Thyroid gland (tissue), 4 donors: Measurements from ENCODE around the gene FOSL1. TPM values are rescaled to one million over a fixed set of nuclear protein-coding genes. Genes with fewer than 3 reads are reported as not detected.

ENCODE experiments used
- DNase-seq, 2 donors: peaks; one replicate each; pipeline ENCODE4 v3.0.0-alpha.2; 2019
- H3K27ac ChIP-seq, 3 donors: fragments of 200-600 bp; sonication (generic); 1 replicate in 2 of 3; 2 replicates in 1 of 3; pipeline ENCODE4 v1.5.1; 2016 to 2019; ENCODE audit warnings: mild to moderate bottlenecking in 1 of 3, moderate library complexity in 1 of 3
- H3K27me3 ChIP-seq: fragments of 200-600 bp; sonication (generic); one replicate; pipeline ENCODE4 v1.5.1; 2019
- H3K36me3 ChIP-seq, 2 donors: fragments of 200-600 bp; sonication (generic); one replicate each; pipeline ENCODE4 v1.5.1; 2016 to 2019
- H3K4me1 ChIP-seq, 2 donors: fragments of 200-600 bp; sonication (generic); one replicate each; pipeline ENCODE4 v1.5.1; 2017 to 2019
- H3K4me3 ChIP-seq, 3 donors: fragments of 200-600 bp; sonication (generic); replicated peaks in 1 of 3; 1 replicate in 2 of 3; 2 replicates in 1 of 3; pipeline ENCODE4 v1.5.1; 2016; ENCODE audit warnings: mild to moderate bottlenecking in 1 of 3
- H3K9me3 ChIP-seq: fragments of 200-600 bp; sonication (generic); one replicate; pipeline ENCODE4 v1.5.1; 2017
- CTCF ChIP-seq, 6 experiments: fragments of 200-600 bp in 3 of 6; fragments of 450-650 bp in 3 of 6; sonication (generic) in 3 of 6; IDR thresholded peaks; one replicate each; pipeline ENCODE4 v1.5.1; 2016 to 2019; ENCODE audit warnings: antibody characterized with exemption in 6 of 6, mild to moderate bottlenecking in 2 of 6, inconsistent platforms in 1 of 6, moderate library complexity in 1 of 6
- POLR2A ChIP-seq, 2 donors: fragments of 450-650 bp; IDR thresholded peaks; one replicate each; pipeline ENCODE4 v1.6.1; 2017; ENCODE audit warnings: antibody characterized with exemption in 2 of 2, mild to moderate bottlenecking in 2 of 2, moderate library complexity in 1 of 2
- WGBS, 2 donors: methylation state at CpG; one replicate each; pipeline ENCODE4 v1.1.5; 2017; 5-methylcytosine and 5-hydroxymethylcytosine counted together
- intact Hi-C: fragments of 100-400 bp; cut with DNase I; formaldehyde crosslinking; loops from one replicate; pipeline ENCODE4 v1.15.1; 2023
- total RNA-seq, 4 donors: library from RNA; depleted of rRNA; stranded (reverse); fragments of >200 nt; gene quantifications; one replicate each; pipeline ENCODE4 v1.2.3, GENCODE V29; 2016

FOSL1 gene
- total RNA-seq, 4 donors from 2014 or later, result 0.33 to 1.6 (median 1.5) TPM

GRCh38 chr11:65868907-65869306 is 31.3 kb downstream of the FOSL1 start:
- H3K4me1 ChIP-seq, result peaks cover 14 to 26% of the 10 kb centered on the region in 2 donors
- WGBS, 2 donors, result 80 to 94% methylated on average over 3 of the region's 3 CpGs
- H3K27ac ChIP-seq, result no peak overlapping the region
- no peak overlapping the region for H3K4me3 ChIP-seq
- intact Hi-C loops, result no loop called here
- peaks cover 33 to 36% of the 10 kb centered on the region in 2 donors for H3K36me3 ChIP-seq
- H3K27me3 ChIP-seq, result no peaks in the 10 kb centered on the region
- no peak for DNase-seq
- H3K9me3 ChIP-seq, result no peaks in the 10 kb centered on the region
- no peak for TF ChIP-seq CTCF (IDR thresholded peaks at IDR 0.05)
- no peak for TF ChIP-seq POLR2A (IDR thresholded peaks at IDR 0.05)

DNA sequence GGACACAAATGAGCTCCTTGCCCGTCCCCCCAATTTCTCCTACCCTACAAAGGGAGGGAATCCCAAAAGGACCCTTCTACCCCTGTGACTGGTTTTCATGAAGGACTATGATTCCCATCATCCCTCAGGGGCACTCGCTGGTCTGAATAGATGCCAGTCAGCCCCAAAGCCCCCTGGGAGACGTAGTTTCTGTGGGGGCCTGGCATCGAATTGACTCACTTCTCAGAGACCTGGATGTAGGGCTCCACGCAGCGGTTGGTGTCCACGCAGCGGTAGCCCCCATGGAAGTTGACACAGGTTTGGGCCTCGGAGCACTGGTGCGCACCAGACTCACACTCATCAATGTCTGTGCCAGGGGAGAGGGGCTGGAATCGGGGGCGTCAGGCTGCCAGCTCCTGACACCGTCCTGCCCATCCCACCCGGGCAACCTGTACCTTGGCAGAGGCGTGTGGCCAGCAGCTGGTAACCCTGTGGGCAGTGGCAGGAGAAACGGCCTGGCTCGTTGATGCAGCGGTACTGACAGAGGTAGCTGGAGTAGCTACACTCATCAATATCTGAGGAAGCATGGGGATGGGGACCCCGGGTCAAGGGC is 32.0 kb downstream of the FOSL1 start:
- Histone ChIP-seq H3K27ac (no peak overlapping the region), H3K4me3 (no peak overlapping the region), H3K9me3 (no peaks in the 10 kb centered on the region), H3K27me3 (no peaks in the 10 kb centered on the region), H3K36me3 (peaks cover 40 to 43% of the 10 kb centered on the region in 2 donors), H3K4me1 (peaks cover 10 to 23% of the 10 kb centered on the region in 2 donors)
- no peak for TF ChIP-seq POLR2A (IDR thresholded peaks at IDR 0.05)
- no peak for TF ChIP-seq CTCF (IDR thresholded peaks at IDR 0.05)
- WGBS, 2 donors, result 86 to 93% methylated on average over 13 to 18 of the region's 19 CpGs
- DNase-seq, result no peak
- intact Hi-C loops, result no loop called here

DNA sequence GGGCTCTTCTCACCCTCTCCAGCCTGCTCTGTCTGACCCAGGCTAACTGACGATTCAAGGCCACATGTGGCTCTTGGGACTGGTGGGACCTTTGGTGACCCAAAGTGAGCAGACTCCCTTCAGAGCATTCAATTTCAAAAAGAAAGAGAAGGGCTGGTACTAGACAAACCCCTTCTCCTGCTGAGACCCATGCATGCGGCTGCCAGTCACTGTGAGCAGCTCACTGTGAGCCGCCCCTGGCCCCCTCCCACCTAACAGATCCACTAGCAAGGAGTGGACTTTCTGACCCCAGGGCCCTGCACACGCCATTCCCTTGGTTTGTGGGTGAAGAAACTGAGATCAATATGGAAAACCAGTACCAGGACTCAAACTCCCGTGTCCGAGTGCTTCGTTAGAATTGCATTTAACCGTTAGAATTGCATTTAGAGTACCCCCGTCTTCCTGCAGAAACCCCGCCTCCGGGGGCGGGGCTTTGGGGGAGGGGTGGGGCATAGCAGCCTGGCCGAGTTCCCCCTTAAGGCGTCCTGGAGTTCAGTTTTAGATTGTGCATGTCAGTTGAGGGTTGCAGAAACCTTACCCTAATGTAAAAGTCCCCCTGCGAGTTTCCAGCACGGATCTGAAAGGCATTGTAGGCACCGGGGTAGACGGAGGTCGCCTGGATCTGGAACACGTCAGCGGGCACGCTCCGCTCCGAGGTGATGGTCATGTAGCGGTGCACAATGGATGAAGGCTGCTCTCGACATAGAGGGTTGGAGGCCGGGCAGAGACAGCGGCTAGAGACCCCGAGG is 32.7 kb downstream of the FOSL1 start:
- Histone ChIP-seq H3K36me3 (peaks cover 40 to 45% of the 10 kb centered on the region in 2 donors), H3K9me3 (no peaks in the 10 kb centered on the region), H3K4me1 (peaks cover 6 to 23% of the 10 kb centered on the region in 2 donors), H3K27me3 (no peaks in the 10 kb centered on the region), H3K4me3 (no peak overlapping the region), H3K27ac (no peak overlapping the region)
- WGBS, 2 donors, result 68 to 71% methylated on average over 29 of the region's 29 CpGs
- intact Hi-C loops, result no loop called here
- no peak for DNase-seq
- no peak for TF ChIP-seq POLR2A (IDR thresholded peaks at IDR 0.05)
- TF ChIP-seq CTCF (IDR thresholded peaks at IDR 0.05), result no peak

- no peak for DNase-seq
- H3K36me3 ChIP-seq, result peaks cover 45% of the 10 kb centered on the region in 2 donors
- H3K27me3 ChIP-seq, result no peaks in the 10 kb centered on the region
- H3K4me3 ChIP-seq, result no peak overlapping the region
- 89 to 93% methylated on average over 21 of the region's 21 CpGs for WGBS, 2 donors
- H3K9me3 ChIP-seq, result no peaks in the 10 kb centered on the region
- intact Hi-C loops, result no loop called here
- TF ChIP-seq POLR2A (IDR thresholded peaks at IDR 0.05) (no peak), CTCF (IDR thresholded peaks at IDR 0.05) (no peak)
- H3K27ac ChIP-seq, result no peak overlapping the region
- peaks cover 3 to 21% of the 10 kb centered on the region in 2 donors for H3K4me1 ChIP-seq
Observed at GRCh38 chr11:65866509-65867283, 33.5 kb downstream of the FOSL1 start.
